K562 (cell line): ENCODE measurements around the gene SERINC3.

Experiments
- FOXA1 ChIP-seq: fragments of 450-650 bp; IDR thresholded peaks from 2 replicates; pipeline ENCODE4 v1.6.1; 2016; ENCODE audit warnings: mild to moderate bottlenecking, borderline replicate concordance
- HDAC3 ChIP-seq: fragments of 450-650 bp; IDR thresholded peaks from 2 replicates; pipeline ENCODE4 v1.6.1; 2018; ENCODE audit warnings: borderline replicate concordance, mild to moderate bottlenecking, moderate library complexity; ENCODE audit not compliant: partially characterized antibody
- HNRNPL ChIP-seq: fragments of 200-400 bp; formaldehyde crosslinking; IDR thresholded peaks from 2 replicates; pipeline ENCODE4 v1.6.1; 2017; ENCODE audit warnings: low read depth, mild to moderate bottlenecking, low read length
- NFRKB ChIP-seq: fragments of 450-650 bp; IDR thresholded peaks from 2 replicates; pipeline ENCODE4 v1.6.1; 2016; ENCODE audit warnings: low read depth
- ZNF133 ChIP-seq: fragments of 250-450 bp; sonication (Bioruptor Pico); IDR thresholded peaks from 2 replicates; pipeline ENCODE4 v1.4.0; 2020; ENCODE audit warnings: mild to moderate bottlenecking
- TF ChIP-seq, protein P1 (sequence below), 3 experiments: IDR thresholded peaks in 2 of 3; conservative IDR thresholded peaks in 1 of 3; 2 replicates each; pipeline ENCODE4 v1.5.1; 2011 to 2012; ENCODE audit warnings: low read length in 3 of 3, mild to moderate bottlenecking in 3 of 3, control low read depth in 2 of 3, improper control_type of control experiment in 1 of 3, inconsistent platforms in 1 of 3, low read depth in 1 of 3, mixed read lengths in 1 of 3, moderate library complexity in 1 of 3; ENCODE audit not compliant: insufficient read depth in 2 of 3

DNA sequence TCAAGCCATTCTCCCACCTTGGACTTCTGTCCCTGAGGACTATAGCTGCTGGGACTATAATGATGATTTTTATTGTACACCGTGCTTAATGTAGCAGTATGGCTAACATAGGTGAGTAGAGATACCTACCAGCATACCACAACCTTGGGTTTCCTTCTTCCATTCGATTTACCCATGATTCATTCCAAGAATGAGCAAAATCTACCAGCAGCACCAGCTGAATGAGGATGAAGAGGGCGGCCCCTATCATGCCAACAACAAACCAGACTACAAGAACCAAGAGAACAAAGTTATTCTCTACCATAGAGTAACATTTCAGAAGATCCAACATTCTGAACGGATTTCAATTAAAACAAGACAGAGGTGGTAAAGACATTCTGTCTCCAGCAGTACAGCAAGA is 12.1 kb downstream of the SERINC3 start:
- no peak for TF ChIP-seq NFRKB
- no peak for TF ChIP-seq HNRNPL
- TF ChIP-seq FOXA1: no peak
- TF ChIP-seq HDAC3: no peak
- TF ChIP-seq, protein P1, sequence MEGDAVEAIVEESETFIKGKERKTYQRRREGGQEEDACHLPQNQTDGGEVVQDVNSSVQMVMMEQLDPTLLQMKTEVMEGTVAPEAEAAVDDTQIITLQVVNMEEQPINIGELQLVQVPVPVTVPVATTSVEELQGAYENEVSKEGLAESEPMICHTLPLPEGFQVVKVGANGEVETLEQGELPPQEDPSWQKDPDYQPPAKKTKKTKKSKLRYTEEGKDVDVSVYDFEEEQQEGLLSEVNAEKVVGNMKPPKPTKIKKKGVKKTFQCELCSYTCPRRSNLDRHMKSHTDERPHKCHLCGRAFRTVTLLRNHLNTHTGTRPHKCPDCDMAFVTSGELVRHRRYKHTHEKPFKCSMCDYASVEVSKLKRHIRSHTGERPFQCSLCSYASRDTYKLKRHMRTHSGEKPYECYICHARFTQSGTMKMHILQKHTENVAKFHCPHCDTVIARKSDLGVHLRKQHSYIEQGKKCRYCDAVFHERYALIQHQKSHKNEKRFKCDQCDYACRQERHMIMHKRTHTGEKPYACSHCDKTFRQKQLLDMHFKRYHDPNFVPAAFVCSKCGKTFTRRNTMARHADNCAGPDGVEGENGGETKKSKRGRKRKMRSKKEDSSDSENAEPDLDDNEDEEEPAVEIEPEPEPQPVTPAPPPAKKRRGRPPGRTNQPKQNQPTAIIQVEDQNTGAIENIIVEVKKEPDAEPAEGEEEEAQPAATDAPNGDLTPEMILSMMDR (IDR thresholded peaks at IDR 0.05 in 2 of 3, conservative IDR thresholded peaks at IDR 0.05 in 1 of 3; ENCODE audit: insufficient read depth in 2 of 3, low read depth in 1 of 3, low read length in 3 of 3): no peak
- no peak for TF ChIP-seq ZNF133 (CRISPR knock-in tag)
